CD14-positive monocyte (primary cell): Measurements from ENCODE around the gene C3orf18. TPM values are rescaled to one million over a fixed set of nuclear protein-coding genes. Genes with fewer than 3 reads are reported as not detected.
A peak's percentile ranks its signal among the peaks of the same experiment; 100 is the strongest.

Experiments used
- DNase-seq, 3 donors: peaks; one replicate each; pipeline ENCODE4 v3.0.0-alpha.2; 2011 to 2022
- H2AFZ ChIP-seq: 2 replicates; pipeline ENCODE4 v1.6.0; 2012; ENCODE audit warnings: mild to moderate bottlenecking, low read depth, low read length, inconsistent platforms; ENCODE audit not compliant: insufficient read depth, poor library complexity, severe bottlenecking
- H3K27ac ChIP-seq, 2 donors: 1 replicate in 1 of 2; 2 replicates in 1 of 2; pipeline ENCODE4 v1.5.1; 2012 to 2013; ENCODE audit warnings: low read length in 2 of 2, control low read depth in 1 of 2, inconsistent platforms in 1 of 2, low read depth in 1 of 2, mild to moderate bottlenecking in 1 of 2
- H3K27me3 ChIP-seq, 2 donors: one replicate each; pipeline versions ENCODE4 v1.6.0 to v1.6.1; 2011 to 2013; ENCODE audit warnings: low read length in 2 of 2; ENCODE audit not compliant: control insufficient read depth in 2 of 2, insufficient read depth in 2 of 2
- H3K36me3 ChIP-seq, 2 donors: replicated peaks in 1 of 2; 1 replicate in 1 of 2; 2 replicates in 1 of 2; pipeline versions ENCODE4 v1.5.1 to v1.6.1; 2012 to 2013; ENCODE audit warnings: low read length in 2 of 2, control low read depth in 1 of 2, inconsistent platforms in 1 of 2, mild to moderate bottlenecking in 1 of 2; ENCODE audit not compliant: insufficient read depth in 2 of 2, control insufficient read depth in 1 of 2
- H3K4me1 ChIP-seq, 2 donors: 1 replicate in 1 of 2; 2 replicates in 1 of 2; pipeline versions ENCODE4 v1.5.1 to v1.6.1; 2012 to 2013; ENCODE audit warnings: low read length in 2 of 2, control low read depth in 1 of 2, inconsistent platforms in 1 of 2, mild to moderate bottlenecking in 1 of 2, moderate library complexity in 1 of 2; ENCODE audit not compliant: insufficient read depth in 2 of 2, control insufficient read depth in 1 of 2
- H3K4me2 ChIP-seq: replicated peaks from 2 replicates; pipeline ENCODE3; 2012; ENCODE audit warnings: low read length, moderate library complexity, mild to moderate bottlenecking; ENCODE audit not compliant: poor library complexity, severe bottlenecking; ENCODE audit errors: extremely low read depth
- H3K4me3 ChIP-seq, 3 experiments: fragments of 200-600 bp in 1 of 3; sonication (generic) in 1 of 3; replicated peaks in 1 of 3; 1 replicate in 2 of 3; 2 replicates in 1 of 3; pipeline ENCODE4 v1.5.1; 2011 to 2013; ENCODE audit warnings: low read length in 3 of 3, mild to moderate bottlenecking in 3 of 3, control low read depth in 2 of 3, low read depth in 2 of 3, inconsistent platforms in 1 of 3, moderate library complexity in 1 of 3
- H3K79me2 ChIP-seq: 2 replicates; pipeline ENCODE4 v1.6.0; 2012; ENCODE audit warnings: mild to moderate bottlenecking, control low read depth, inconsistent platforms, low read length, moderate library complexity; ENCODE audit not compliant: insufficient read depth
- H3K9ac ChIP-seq: 2 replicates; pipeline ENCODE4 v1.6.0; 2017; ENCODE audit warnings: low read length, mild to moderate bottlenecking; ENCODE audit not compliant: insufficient read depth, poor library complexity, severe bottlenecking
- H3K9me3 ChIP-seq, 2 donors: replicated peaks in 1 of 2; 1 replicate in 1 of 2; 2 replicates in 1 of 2; pipeline versions ENCODE4 v1.5.1 to v1.6.1; 2012 to 2013; ENCODE audit warnings: low read length in 2 of 2, control low read depth in 1 of 2; ENCODE audit not compliant: control insufficient read depth in 1 of 2, insufficient read depth in 1 of 2
- H4K20me1 ChIP-seq: 2 replicates; pipeline ENCODE4 v1.6.0; 2012; ENCODE audit warnings: mild to moderate bottlenecking, low read length, control low read depth, moderate library complexity; ENCODE audit not compliant: insufficient read depth
- H3K27ac Mint-ChIP-seq, 7 donors: one replicate each; pipeline ENCODE4 v1.8.0; 2020; ENCODE audit warnings: mild to moderate bottlenecking in 7 of 7, mixed read lengths in 7 of 7, moderate library complexity in 6 of 7, inconsistent platforms in 2 of 7
- H3K27me3 Mint-ChIP-seq, 3 donors: one replicate each; pipeline ENCODE4 v1.8.0; 2021 to 2022; ENCODE audit warnings: low read depth in 3 of 3, mild to moderate bottlenecking in 3 of 3, mixed read lengths in 3 of 3, moderate library complexity in 3 of 3, inconsistent platforms in 1 of 3
- H3K36me3 Mint-ChIP-seq, 2 donors: one replicate each; pipeline ENCODE4 v1.8.0; 2020; ENCODE audit warnings: mixed read lengths in 2 of 2, inconsistent platforms in 1 of 2, mild to moderate bottlenecking in 1 of 2
- H3K4me1 Mint-ChIP-seq: one replicate; pipeline ENCODE4 v1.8.0; 2020; ENCODE audit warnings: mild to moderate bottlenecking, mixed read lengths
- H3K4me3 Mint-ChIP-seq, 2 donors: one replicate each; pipeline ENCODE4 v1.8.0; 2020; ENCODE audit warnings: mild to moderate bottlenecking in 2 of 2, mixed read lengths in 2 of 2, moderate library complexity in 1 of 2
- H3K9me3 Mint-ChIP-seq, 7 donors: one replicate each; pipeline ENCODE4 v1.8.0; 2020 to 2022; ENCODE audit warnings: mixed read lengths in 7 of 7, mild to moderate bottlenecking in 6 of 7, moderate library complexity in 6 of 7, inconsistent platforms in 2 of 7
- WGBS: methylation state at CpG from one replicate; pipeline ENCODE4 v1.1.5; 2013; ENCODE audit warnings: missing lambda C conversion rate; ENCODE audit not compliant: insufficient coverage; 5-methylcytosine and 5-hydroxymethylcytosine counted together
- intact Hi-C, 2 donors: fragments of 100-400 bp; cut with micrococcal nuclease; formaldehyde crosslinking; loops; one replicate each; pipeline versions ENCODE4 v1.15.0 to v1.15.1; 2023
- polyA plus RNA-seq, 3 donors: library from polyadenylated mRNA; depleted of rRNA in 1 of 3; unstranded in 2 of 3; stranded (reverse) in 1 of 3; fragments of 300-500 nt in 2 of 3; fragments of >200 nt in 1 of 3; fragmentation: Illumina TruSeq in 2 of 3; gene quantifications; 1 replicate in 2 of 3; 2 replicates in 1 of 3; pipeline ENCODE4 v1.2.3, GENCODE V29; 2012 to 2021
- TF ChIP-seq, protein P1 (sequence below): fragments of 200-600 bp; IDR thresholded peaks from one replicate; pipeline ENCODE4 v1.8.0; 2022; ENCODE audit warnings: antibody characterized with exemption, mild to moderate bottlenecking

Gene C3orf18
- polyA plus RNA-seq, 3 donors: 0.18 to 1.5 (median 0.76) TPM

GRCh38 chr3:50551054-50551659 lies 16.4 kb downstream of the C3orf18 start:
- Mint-ChIP-seq H3K9me3 (no peaks in the 10 kb centered on the region), H3K4me1 (no peaks in the 10 kb centered on the region), H3K36me3 (no peaks in the 10 kb centered on the region), H3K27ac (peak overlapping the region in 1 of 7 donors; percentile 11), H3K4me3 (no peak overlapping the region), H3K27me3 (peaks cover 2 to 3% (median 3%) of the 10 kb centered on the region in 3 donors)
- Histone ChIP-seq H3K27me3 (no peaks in the 10 kb centered on the region), H3K36me3 (no peaks in the 10 kb centered on the region), H3K4me3 (no peak overlapping the region), H3K4me1 (no peaks in the 10 kb centered on the region), H3K9me3 (no peaks in the 10 kb centered on the region), H2AFZ (no peak overlapping the region), H3K79me2 (no peaks in the 10 kb centered on the region), H4K20me1 (no peaks in the 10 kb centered on the region), H3K4me2 (no peak overlapping the region), H3K9ac (no peak overlapping the region), H3K27ac (no peak overlapping the region)
- intact Hi-C loops: no loop called here
- 65% methylated on average over 6 of the region's 9 CpGs for WGBS
- TF ChIP-seq, protein P1, sequence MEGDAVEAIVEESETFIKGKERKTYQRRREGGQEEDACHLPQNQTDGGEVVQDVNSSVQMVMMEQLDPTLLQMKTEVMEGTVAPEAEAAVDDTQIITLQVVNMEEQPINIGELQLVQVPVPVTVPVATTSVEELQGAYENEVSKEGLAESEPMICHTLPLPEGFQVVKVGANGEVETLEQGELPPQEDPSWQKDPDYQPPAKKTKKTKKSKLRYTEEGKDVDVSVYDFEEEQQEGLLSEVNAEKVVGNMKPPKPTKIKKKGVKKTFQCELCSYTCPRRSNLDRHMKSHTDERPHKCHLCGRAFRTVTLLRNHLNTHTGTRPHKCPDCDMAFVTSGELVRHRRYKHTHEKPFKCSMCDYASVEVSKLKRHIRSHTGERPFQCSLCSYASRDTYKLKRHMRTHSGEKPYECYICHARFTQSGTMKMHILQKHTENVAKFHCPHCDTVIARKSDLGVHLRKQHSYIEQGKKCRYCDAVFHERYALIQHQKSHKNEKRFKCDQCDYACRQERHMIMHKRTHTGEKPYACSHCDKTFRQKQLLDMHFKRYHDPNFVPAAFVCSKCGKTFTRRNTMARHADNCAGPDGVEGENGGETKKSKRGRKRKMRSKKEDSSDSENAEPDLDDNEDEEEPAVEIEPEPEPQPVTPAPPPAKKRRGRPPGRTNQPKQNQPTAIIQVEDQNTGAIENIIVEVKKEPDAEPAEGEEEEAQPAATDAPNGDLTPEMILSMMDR: no peak
- DNase-seq: no peak

DNA sequence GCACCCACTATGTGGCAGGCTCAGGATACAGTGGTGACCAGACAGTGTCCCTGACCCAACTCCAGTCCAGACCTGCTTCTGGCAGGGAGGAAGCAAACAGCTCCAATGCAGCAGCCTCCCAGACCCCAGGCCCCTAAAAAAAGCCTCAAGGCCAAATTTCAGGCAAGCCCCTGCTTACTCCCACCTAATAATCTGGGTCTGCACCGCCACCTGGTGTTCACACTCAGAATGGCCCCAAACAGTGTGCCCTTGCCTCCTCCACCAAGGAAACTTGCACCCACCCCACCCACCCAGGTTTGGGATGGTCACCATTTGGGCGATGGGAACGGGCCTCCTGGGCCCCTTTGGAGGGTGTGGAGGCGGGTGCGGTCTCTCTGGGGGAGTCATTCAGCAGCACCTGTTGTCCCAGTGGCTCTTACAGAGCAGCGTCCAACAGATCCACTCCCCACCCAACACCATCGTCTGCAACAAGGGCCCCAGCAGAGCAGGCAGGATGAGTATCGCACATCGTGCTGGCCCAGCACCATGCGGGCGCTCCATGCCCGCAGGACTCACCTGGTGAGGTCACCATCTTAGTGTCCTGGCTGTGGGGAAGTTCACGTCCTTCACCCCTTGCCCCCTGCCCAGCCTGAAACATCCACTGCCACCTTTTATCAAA lies 17.3 kb downstream of the C3orf18 start:
- DNase-seq: peak in 2 of 3 donors; percentile 27 to 37
- no peak overlapping the region for H2AFZ ChIP-seq
- Mint-ChIP-seq H3K36me3 (no peaks in the 10 kb centered on the region), H3K27ac (no peak overlapping the region), H3K9me3 (no peaks in the 10 kb centered on the region), H3K4me1 (no peaks in the 10 kb centered on the region), H3K4me3 (no peak overlapping the region), H3K27me3 (peaks cover 2 to 3% (median 3%) of the 10 kb centered on the region in 3 donors)
- no peak overlapping the region for H3K27ac ChIP-seq
- no peak overlapping the region for H3K4me2 ChIP-seq
- intact Hi-C loops: no loop called here
- no peaks in the 10 kb centered on the region for H3K4me1 ChIP-seq
- no peaks in the 10 kb centered on the region for H3K9me3 ChIP-seq
- H3K9ac ChIP-seq: no peak overlapping the region
- no peaks in the 10 kb centered on the region for H3K79me2 ChIP-seq
- H3K4me3 ChIP-seq: no peak overlapping the region
- H3K36me3 ChIP-seq: no peaks in the 10 kb centered on the region
- TF ChIP-seq, protein P1: peak; percentile 93
- no peaks in the 10 kb centered on the region for H3K27me3 ChIP-seq
- no peaks in the 10 kb centered on the region for H4K20me1 ChIP-seq
- 60% methylated on average over 4 of the region's 13 CpGs for WGBS
